ENCODE results near the gene CHRNA1.

DNA sequence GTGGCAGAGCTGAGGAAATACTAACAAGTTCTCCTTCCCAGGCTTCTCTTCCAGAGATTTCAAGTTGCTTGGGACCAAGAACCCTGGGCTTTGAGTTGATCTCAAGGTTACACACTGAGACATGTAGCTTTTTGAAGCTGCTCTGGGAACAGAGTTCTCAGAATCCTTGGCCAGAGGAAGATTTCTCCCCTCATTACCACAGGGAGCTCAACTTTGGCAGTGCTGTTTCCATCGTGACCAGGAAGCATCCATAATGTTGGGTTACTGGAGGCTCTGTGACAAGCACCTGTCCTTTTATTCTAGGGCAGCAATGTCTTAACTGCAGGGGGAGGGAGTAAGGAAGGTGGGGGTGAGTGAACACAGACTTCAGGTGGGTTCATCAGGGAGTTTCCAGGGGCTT lies 41.5 kb upstream of the CHRNA1 start:
- TF ChIP-seq ZZZ3 (IDR thresholded peaks at IDR 0.05; ENCODE audit: control insufficient read depth, insufficient read length, low read depth) (no peak), SRF (IDR thresholded peaks at IDR 0.05; ENCODE audit: low read depth in 2 of 2, low read length in 2 of 2) (no peak), CHD2 (IDR thresholded peaks at IDR 0.05; ENCODE audit: borderline replicate concordance, low read depth, low read length) (no peak), MTA3 (IDR thresholded peaks at IDR 0.05; ENCODE audit: borderline replicate concordance, low read length) (no peak), CBFB (IDR thresholded peaks at IDR 0.05; ENCODE audit: low read depth) (no peak), NRF1 (conservative IDR thresholded peaks at IDR 0.05; ENCODE audit: low read depth, low read length) (no peak), POU2F2 (IDR thresholded peaks at IDR 0.05; ENCODE audit: borderline replicate concordance, low read depth, low read length) (no peak), JUNB (IDR thresholded peaks at IDR 0.05) (no peak), RCOR1 (conservative IDR thresholded peaks at IDR 0.05; ENCODE audit: low read depth, low read length) (no peak), FOS (IDR thresholded peaks at IDR 0.05; ENCODE audit: borderline replicate concordance, extremely low read depth, insufficient read length) (no peak)
- TF ChIP-seq, protein P1, sequence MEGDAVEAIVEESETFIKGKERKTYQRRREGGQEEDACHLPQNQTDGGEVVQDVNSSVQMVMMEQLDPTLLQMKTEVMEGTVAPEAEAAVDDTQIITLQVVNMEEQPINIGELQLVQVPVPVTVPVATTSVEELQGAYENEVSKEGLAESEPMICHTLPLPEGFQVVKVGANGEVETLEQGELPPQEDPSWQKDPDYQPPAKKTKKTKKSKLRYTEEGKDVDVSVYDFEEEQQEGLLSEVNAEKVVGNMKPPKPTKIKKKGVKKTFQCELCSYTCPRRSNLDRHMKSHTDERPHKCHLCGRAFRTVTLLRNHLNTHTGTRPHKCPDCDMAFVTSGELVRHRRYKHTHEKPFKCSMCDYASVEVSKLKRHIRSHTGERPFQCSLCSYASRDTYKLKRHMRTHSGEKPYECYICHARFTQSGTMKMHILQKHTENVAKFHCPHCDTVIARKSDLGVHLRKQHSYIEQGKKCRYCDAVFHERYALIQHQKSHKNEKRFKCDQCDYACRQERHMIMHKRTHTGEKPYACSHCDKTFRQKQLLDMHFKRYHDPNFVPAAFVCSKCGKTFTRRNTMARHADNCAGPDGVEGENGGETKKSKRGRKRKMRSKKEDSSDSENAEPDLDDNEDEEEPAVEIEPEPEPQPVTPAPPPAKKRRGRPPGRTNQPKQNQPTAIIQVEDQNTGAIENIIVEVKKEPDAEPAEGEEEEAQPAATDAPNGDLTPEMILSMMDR (IDR thresholded peaks at IDR 0.05 in 2 of 3, conservative IDR thresholded peaks at IDR 0.05 in 1 of 3; ENCODE audit: control insufficient read depth in 2 of 3, extremely low read depth in 1 of 3, insufficient read depth in 1 of 3, low read depth in 3 of 3, low read length in 3 of 3), result no peak
- TF ChIP-seq, protein P2, sequence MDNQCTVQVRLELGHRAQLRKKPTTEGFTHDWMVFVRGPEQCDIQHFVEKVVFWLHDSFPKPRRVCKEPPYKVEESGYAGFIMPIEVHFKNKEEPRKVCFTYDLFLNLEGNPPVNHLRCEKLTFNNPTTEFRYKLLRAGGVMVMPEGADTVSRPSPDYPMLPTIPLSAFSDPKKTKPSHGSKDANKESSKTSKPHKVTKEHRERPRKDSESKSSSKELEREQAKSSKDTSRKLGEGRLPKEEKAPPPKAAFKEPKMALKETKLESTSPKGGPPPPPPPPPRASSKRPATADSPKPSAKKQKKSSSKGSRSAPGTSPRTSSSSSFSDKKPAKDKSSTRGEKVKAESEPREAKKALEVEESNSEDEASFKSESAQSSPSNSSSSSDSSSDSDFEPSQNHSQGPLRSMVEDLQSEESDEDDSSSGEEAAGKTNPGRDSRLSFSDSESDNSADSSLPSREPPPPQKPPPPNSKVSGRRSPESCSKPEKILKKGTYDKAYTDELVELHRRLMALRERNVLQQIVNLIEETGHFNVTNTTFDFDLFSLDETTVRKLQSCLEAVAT (IDR thresholded peaks at IDR 0.05), result no peak
- TF ChIP-seq, protein P3, sequence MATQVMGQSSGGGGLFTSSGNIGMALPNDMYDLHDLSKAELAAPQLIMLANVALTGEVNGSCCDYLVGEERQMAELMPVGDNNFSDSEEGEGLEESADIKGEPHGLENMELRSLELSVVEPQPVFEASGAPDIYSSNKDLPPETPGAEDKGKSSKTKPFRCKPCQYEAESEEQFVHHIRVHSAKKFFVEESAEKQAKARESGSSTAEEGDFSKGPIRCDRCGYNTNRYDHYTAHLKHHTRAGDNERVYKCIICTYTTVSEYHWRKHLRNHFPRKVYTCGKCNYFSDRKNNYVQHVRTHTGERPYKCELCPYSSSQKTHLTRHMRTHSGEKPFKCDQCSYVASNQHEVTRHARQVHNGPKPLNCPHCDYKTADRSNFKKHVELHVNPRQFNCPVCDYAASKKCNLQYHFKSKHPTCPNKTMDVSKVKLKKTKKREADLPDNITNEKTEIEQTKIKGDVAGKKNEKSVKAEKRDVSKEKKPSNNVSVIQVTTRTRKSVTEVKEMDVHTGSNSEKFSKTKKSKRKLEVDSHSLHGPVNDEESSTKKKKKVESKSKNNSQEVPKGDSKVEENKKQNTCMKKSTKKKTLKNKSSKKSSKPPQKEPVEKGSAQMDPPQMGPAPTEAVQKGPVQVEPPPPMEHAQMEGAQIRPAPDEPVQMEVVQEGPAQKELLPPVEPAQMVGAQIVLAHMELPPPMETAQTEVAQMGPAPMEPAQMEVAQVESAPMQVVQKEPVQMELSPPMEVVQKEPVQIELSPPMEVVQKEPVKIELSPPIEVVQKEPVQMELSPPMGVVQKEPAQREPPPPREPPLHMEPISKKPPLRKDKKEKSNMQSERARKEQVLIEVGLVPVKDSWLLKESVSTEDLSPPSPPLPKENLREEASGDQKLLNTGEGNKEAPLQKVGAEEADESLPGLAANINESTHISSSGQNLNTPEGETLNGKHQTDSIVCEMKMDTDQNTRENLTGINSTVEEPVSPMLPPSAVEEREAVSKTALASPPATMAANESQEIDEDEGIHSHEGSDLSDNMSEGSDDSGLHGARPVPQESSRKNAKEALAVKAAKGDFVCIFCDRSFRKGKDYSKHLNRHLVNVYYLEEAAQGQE (IDR thresholded peaks at IDR 0.05; ENCODE audit: low read depth, low read length), result no peak
- TF ChIP-seq, protein P4, sequence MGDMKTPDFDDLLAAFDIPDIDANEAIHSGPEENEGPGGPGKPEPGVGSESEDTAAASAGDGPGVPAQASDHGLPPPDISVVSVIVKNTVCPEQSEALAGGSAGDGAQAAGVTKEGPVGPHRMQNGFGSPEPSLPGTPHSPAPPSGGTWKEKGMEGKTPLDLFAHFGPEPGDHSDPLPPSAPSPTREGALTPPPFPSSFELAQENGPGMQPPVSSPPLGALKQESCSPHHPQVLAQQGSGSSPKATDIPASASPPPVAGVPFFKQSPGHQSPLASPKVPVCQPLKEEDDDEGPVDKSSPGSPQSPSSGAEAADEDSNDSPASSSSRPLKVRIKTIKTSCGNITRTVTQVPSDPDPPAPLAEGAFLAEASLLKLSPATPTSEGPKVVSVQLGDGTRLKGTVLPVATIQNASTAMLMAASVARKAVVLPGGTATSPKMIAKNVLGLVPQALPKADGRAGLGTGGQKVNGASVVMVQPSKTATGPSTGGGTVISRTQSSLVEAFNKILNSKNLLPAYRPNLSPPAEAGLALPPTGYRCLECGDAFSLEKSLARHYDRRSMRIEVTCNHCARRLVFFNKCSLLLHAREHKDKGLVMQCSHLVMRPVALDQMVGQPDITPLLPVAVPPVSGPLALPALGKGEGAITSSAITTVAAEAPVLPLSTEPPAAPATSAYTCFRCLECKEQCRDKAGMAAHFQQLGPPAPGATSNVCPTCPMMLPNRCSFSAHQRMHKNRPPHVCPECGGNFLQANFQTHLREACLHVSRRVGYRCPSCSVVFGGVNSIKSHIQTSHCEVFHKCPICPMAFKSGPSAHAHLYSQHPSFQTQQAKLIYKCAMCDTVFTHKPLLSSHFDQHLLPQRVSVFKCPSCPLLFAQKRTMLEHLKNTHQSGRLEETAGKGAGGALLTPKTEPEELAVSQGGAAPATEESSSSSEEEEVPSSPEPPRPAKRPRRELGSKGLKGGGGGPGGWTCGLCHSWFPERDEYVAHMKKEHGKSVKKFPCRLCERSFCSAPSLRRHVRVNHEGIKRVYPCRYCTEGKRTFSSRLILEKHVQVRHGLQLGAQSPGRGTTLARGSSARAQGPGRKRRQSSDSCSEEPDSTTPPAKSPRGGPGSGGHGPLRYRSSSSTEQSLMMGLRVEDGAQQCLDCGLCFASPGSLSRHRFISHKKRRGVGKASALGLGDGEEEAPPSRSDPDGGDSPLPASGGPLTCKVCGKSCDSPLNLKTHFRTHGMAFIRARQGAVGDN (IDR thresholded peaks at IDR 0.05), result no peak
